HuH-7.5 (cell line): ENCODE measurements around the gene ANO1.

Experiments used
- DNase-seq: peaks from one replicate; pipeline ENCODE4 v3.0.0; 2011; ENCODE audit warnings: low spot score

ANO1 gene

DNA sequence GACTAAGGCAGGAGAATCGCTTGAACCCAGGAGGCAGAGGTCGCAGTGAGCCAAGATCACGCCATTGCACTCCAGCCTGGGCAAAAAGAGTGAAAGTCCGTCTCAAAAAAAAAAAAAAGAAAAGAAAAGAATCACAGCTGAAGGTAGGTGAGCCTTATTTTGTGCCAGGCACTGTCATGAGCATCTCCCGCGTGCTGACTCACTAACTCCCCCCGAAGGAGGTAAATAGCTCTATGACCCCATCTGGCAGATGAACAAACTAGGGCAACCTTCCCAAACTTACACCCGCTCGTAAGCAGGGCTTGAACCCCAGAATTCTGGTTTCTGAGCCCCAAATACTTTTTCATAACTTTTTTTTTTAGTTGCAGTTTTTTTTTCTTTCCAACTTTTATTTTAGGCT lies 60.3 kb downstream of the ANO1 start:
- no peak for DNase-seq

DNA sequence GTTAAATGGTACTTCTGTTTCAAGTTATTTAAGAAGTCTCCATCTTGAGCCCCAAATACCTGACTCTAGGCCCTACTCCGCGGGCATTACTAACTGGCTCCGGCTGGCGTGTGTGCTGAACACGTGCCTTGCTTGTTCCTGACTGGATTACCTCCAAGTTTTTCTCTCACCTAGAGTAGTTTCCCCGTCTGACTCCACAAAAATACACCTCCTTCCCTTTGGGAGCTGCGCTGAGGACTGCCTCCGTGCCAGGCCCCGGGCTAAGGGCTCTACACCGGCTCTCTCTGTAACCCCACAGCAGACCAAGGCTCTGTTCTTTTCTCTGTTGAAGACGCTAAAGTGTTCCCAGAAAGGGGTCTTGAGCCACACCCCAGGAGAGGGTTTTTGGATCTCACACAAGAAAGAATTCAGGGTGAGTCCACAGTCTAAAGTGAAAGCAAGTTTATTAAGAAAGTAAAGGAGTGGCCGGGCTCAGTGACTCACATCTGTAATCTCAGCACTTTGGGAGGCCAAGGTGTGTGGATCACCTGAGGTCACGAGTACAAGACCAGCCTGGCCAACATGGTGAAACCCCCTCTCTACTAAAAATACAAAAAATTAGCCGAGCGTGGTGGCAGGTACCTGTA lies 61.8 kb downstream of the ANO1 start:
- no peak for DNase-seq

DNA sequence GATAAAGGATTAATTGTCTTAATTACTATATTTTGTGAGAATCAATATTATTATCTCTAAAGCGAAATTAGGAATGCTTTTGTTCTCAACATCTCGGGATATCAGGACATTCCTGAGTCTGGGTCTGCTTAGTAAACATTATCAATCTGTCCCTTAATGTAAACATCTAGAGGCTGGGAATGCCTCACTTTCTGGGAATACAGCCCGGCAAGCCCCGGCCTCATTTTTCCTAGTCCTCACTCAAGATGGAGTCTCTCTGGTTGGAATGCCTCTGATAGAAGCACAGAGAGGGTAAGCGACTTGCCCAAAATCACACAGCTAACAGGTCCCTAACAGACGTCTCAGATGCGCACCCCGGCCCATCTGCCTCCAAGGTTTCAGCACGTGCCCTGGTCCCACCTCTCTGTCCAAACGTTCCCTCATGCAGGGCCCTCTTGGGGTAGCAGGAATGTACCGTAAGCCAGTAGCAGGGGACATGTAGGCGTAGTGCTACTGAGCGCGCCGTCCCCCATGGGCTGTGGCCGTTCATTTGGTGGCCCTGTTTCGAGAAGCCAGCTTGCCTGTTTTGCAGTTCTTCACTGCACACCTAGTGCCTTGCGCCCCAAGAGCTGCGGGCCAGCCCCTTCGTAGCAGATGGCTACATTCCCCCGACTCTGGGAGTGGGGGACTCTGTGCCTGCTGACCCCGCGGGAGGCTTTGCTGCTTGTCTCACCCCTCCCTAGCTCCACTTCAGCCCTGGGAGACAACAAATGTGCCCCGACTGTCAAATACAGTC lies 62.8 kb downstream of the ANO1 start:
- DNase-seq = no peak

DNA sequence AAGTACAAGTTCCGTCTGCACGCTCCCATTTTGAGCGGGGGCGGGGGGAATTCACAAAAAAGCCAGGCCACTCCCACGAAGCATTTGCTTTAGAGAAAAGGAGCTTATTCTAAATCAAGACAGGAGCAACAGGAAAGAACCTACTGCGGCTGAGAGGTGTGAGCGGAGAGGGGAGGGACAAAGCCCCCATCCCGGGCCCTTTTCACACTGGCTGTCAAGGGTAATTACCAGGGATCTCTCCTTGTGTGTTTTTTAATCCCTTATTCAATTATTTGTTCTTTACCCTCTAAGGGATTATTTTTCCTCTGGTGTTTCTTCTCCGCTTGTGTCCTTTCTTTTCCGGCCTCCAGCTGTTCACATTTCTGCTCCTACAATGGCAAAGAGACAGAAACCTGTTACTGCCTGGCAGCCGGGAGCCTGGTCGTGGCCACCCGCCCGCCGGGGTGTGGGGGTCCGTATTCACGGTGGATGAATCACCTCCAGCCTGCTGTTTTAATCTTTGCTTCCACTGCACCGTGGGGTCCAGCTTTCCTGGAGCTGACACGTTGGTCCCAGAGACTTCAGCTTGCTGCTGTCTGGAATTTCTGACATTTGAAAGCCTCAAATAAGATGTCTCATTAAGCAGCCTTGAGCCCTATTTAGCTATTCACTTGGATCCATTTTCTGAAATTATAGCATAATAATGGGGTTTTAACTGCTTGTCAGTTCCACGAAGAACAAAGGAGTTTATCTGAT lies 63.5 kb downstream of the ANO1 start:
- no peak for DNase-seq

DNA sequence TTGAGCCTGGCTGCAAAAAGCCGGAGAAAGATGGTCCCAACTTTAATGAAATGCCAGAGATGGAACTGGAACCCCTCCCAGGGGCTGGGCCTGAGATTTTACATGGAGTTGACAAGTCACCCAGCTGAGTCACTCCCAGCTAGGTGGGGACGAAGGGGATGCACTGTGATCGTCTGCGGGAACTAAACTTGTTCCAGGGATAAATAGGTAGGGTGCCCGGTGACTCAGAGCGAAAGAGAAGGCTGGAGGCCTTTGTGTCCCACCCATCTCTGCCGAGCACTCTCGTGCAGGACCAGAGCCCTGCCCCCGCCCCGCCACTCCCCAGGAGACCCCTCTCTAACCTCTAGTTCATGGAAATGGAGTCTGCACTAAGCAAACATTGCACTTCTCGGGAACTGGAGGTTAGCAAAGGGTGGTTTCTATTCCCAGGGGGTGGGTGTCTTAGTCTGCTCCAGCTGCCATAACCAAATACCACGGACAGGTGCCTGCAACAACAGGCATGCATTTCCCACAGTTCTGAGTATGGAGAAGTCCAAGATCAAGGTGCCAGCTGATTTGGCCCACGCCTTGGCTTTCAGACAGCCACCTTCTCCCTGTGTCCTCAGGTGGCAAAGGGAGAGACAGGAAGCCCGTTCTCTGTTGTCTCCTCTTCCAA lies 64.2 kb downstream of the ANO1 start:
- DNase-seq = no peak

DNA sequence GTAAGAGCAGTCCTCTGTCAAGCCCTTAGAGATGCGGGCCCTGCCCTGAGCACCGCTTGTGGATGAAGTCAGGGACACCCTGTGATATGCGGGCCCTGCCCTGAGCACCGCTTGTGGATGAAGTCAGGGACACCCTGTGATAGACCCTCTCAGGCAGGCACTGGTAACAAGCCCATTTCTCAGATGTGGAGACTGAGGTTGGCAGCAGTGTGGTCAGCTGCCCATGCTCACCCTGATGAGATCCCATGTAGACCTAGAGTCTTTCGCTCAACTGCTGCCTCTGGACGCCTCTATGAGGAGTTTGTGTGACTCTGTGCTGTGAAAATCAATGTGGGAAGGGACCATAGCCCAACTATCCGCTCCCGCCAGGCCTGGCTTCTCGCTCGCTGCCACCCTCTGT lies 66.1 kb downstream of the ANO1 start:
- no peak for DNase-seq

DNA sequence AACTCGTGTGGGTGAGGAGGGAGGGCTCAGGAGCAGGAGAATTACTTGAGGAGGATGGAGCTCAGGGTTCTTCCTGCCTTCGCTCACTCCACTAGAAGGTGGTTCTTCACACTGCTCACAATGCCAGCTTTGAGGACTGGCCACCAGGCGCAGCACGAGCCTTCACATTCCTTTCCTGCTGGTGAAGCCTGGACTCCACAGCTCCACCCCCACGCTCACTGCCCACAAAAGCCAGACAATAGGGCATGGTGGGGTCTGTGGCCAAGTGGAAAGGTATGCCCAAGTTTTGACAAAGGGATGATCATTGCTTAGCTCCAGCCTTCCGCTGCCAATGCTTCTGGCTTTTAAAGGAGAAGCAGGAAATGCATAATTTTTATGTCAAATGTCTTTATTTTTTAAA lies 67.0 kb downstream of the ANO1 start:
- DNase-seq = no peak

DNA sequence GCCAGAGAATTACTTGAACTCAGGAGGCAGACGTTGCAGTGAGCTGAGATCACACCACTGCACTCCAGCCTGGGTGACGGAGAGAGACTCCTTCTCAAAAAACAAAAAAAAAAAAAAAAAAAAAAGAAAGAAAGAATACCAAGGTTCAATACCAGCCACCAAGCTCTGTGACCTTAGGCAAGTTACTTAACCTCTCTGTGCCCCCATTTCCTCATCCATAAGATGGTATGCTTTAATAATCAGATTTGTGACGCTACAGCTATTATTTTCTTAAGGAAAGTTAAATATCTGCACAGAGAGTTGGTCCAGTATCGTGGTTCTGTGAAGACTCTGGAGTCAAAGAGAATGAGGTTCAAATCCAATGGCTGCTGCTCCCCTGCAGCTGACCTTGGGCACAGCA lies 67.7 kb downstream of the ANO1 start:
- DNase-seq = no peak

DNA sequence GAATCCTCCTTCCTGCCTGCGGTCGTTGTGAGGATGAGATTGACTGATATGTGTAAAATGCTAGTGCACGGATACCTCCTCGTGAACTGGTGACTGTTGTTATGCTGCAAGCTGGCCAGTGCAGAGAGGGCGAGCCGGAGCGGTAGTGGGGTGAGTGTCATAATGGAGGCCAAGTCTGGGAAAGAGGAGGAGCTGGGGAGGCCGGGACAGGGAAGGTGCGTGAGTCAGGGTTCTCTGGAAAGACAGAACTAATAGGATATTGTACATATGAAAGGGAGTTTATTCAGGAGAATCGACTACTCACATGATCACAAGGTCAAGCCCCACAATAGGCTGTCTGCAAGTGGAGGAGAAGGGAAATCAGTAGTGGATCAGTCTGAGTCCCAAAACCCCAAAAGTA lies 68.2 kb downstream of the ANO1 start:
- DNase-seq = no peak

DNA sequence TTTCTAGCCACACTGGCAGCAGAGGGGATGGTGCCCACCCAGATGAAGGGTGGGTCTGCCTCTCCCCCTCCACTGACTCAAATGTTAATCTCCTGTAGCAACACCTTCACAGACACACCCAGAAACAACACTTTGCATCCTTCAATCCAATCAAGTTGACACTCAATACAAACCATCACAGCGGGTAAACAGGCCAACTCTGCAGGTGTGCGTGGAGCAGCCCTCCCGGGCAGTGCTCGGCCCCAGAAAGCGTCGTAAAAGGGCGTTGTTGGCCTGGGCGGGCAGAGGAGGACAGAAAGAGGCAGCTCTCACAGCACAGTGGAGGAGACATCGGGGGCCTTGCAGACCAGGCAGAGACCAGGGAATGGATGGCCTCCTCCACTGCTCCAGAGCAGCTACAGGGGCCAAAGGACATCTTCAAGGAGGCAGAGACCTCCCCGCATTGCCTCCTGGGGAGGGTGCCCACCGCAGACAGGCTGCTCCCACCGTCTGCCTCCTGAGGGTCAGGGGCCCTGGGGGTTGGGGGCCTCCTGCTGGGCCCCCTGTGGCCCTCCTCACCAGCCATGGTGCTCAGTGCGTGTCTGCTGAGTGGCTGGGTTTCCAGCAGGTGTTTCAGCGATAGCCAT lies 68.9 kb downstream of the ANO1 start:
- no peak for DNase-seq

DNA sequence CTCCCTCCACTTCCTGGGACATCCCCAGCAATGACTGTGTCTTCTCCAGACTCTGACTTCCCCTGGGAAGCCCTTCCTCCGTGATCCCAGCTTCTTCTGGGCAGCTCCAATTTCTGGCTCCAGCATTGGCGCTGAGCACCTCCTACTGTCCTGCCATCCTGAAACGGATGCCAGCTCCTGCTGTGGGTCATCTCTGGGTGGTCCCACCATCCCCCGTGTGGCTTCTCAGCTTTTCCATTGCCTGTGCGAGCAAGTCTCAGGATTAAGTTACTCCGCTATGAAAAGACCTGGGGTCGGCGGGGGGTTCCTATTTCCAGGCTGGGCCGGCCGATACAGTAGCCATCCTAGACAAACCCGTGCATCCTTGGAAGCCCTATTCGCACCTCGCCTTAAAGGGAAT lies 69.6 kb downstream of the ANO1 start:
- no peak for DNase-seq

DNA sequence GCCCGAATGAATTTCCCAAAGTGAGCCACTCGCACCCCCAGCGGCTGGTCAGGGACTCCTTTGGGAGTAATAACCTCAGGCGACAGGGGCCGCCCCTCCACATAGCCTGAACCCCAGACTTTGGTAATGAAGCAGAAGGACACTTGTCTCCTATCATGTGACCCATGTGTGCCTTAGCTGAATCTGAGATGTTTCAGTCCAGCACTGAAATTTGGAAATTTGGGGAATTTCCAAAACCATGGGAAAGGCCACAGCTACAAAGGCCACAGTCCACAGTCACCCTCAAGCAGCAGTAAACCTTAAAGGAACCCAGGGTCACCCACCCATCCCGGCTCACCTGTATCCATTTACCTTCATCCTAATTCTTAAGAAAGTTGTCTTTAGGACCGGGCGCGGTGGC lies 73.6 kb downstream of the ANO1 start:
- DNase-seq = no peak

DNA sequence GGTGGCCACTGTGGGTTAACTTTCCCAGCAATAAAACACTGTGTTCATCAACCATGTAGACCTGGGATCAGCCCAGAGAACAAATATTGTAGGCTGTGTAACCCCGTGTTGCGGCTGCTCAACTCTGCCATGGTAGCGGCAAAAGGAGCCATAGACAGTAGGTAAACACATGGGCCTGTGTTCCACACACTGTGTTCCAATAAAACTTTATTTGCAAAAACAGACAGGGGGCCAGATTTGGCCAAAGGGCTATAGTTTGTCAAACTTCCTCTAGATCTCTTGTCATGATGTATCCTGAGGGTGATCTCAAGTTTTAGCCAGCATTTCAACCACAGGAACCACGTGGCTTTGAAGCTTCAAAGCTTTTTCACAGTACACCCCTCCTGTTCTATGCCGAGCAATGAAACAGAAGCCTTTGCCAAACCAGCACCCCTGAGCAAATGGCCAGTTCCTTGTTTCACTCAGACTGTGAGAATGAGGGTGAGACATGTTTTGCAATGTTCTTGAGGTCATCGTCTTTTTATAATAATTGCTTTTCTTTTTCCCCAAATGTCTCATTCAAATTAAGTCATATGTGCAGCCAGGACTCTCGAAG lies 75.1 kb downstream of the ANO1 start:
- no peak for DNase-seq

DNA sequence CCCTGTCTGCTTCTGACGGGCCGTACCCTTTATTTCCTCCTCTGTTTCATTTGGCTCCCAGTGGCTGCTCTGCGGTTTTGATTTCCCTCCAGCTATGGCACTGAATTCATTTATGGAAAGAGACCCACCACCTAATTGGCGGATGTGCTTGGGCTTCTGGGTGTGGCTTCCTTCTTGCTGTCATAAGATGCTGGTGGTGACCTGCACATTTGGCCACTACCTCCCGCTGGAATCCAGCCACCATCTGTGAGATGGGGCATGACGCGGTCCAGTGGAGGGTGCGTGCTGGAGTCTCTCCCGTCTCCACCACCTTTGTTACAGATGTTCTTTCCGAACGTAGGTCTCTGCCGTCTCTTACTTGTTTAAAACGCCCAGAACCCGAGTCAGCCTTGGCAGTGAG lies 77.3 kb downstream of the ANO1 start:
- no peak for DNase-seq

DNA sequence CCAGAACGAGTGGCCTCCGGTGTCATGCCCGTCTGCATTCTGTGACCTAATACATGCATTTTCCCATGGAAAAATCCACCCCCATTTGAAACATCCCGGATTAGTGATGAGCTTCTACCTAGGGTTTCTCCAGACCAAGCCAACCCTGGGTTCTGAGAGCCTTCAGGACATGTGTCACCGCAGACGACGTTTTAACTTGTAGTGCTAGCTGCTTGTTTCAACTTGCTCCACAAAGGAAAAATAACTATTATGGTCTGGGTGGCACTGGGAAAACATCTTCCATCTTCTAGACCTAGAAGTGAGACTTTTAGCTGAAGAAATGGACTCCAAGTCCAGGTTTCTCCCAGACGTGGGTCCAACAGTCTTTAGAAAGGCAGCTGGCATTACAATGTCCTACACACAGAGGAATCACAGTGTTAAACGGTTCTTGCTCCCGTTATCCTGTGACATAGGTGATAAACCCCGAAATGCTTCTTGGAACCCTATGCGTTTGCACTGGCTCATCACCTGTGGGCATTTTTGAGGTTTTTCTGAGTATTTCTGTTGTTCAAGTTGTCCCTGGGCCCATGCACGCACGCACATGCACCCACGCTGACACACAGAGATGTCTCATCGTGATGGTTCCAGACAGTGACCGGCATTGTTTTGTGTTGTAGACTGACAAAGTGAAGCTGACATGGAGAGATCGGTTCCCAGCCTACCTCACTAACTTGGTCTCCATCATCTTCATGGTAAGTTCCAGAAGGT lies 78.3 kb downstream of the ANO1 start:
- DNase-seq = no peak

DNA sequence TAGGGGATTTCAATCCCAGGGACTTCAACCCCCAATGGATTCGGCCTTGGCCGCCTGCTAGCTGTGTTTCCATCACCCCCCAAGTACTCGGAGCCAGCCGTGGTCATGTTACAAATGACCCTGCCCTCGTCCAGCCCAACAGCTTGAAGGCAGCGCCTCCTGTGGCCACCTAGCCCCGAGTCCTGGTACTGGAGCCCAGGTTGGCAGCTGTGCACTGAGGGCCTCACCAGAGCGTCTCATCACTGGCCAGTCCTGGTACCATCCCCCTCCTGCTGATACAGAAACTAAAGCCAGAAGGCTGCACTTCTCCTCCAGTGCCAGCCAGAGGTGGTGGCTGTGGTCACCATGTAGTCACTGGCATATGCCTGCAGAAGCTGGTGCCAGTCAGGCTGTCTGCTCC lies 80.1 kb downstream of the ANO1 start:
- peak; percentile 81 for DNase-seq

DNA sequence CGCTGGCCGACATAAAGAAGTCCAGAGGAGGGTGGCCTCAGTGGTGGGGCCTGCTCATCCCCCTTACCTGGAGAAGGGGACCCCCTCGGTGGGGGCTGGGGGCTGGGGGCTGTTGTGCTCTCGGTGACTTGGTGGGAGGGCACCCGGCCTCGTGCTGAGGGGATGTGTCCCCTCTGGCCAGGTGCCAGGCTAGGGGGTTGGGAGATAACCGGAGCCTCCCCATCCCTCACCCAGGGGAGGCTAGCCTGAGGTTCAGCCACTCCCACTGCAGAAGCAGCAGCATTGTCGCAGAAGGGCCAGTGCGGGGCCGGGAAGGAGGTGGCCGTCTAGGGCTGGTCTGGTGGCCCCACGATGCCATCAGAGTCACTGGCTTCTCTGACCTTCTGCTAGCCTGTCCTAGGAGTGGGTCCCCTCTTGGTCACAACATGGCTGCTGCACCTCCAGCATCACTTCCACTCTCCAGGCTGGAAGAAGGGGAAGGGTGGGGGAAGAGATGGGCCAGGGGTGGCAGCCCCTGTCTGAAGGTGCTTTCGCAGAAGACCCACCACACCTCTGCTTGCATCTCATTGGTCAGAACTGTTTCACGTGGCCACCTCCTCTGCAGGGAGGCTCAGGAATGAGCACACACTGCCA lies 80.8 kb downstream of the ANO1 start:
- no peak for DNase-seq

DNA sequence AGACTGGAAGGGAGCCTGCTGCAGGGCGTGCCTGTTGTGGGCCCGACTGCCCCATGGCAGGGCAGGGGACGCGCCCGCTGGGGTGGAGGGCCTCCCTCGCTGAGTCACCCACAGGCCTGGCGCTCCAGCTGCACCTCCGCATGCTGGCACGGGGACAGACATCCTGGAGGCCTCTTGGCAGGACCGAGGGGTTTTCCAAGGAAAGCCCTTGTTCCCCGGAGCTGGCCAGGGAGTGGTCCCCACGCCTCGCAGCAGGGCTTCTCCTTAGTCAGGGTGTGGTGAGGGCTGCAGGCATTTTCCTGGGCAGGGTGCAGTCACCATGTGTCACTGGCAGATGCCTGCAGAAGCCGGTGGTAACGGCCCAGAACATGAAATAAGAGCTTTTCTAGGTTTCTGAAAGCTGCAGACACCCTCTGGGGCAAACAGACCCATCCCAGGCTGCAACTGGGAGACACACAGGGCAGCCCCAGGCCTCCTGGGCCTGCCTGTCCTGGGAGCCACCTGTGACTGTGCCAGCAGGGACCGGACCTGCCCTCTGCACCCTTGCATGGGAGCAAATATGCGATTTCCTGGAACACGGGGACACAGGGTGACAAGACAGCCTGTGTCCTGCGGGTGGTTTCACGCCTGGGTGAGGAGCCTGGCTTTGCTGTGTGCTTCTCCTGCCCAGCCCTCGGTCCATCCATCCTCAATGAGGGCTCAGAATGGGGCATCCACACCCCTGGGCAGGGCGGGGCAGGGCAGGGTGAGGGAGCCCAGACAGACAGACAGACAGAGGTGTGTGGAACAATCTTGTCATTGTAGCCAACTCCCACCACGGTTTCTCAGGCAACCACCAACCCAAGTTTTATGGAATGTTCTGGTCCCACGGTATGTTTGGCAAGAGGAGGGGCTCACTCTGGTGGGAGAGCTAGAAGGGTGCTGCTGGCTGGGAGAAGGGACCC lies 81.8 kb downstream of the ANO1 start:
- DNase-seq = no peak

DNA sequence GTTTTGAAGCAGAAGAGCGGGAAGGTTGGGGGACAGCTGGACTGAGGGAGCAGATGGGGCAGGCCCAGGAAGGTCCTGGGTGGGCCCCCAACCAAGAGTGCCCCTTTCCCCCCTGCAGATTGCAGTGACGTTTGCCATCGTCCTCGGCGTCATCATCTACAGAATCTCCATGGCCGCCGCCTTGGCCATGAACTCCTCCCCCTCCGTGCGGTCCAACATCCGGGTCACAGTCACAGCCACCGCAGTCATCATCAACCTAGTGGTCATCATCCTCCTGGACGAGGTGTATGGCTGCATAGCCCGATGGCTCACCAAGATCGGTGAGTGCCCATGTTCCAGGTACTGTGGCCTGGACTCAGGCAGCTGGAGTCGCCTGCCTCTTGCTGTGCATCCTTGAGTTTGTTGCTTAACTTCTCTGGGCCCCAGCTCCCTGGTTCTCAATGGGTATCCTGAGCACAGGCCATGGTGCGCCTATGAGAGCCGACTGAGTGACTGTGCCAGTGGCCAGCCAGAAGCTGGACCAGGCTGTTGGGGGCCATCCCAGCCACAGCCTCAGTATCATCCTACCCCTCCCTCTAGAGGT lies 83.0 kb downstream of the ANO1 start:
- DNase-seq = no peak
